ENCODE measurements around the gene GOLGB1. TPM values are rescaled to one million over a fixed set of nuclear protein-coding genes. Genes with fewer than 3 reads are reported as not detected.

The GOLGB1 gene
- total RNA-seq, 1 donor from 2014 or later: 44.7 TPM

- Mint-ChIP-seq H3K4me3 (no peak overlapping the region), H3K36me3 (ENCODE audit: low read depth) (peaks cover 83% of the 10 kb centered on the region), H3K27ac (no peak overlapping the region), H3K9me3 (no peaks in the 10 kb centered on the region), H3K4me1 (peaks cover 9% of the 10 kb centered on the region), H3K27me3 (no peaks in the 10 kb centered on the region)
- TF ChIP-seq CTCF (IDR thresholded peaks at IDR 0.05): no peak
- DNase-seq: no peak
- CTCF ChIA-PET: no interaction called here
- intact Hi-C loops (cut with micrococcal nuclease): no loop called here
- POLR2A ChIA-PET: no interaction called here
- ATAC-seq (ENCODE audit: low read depth): no peak
Measured at GRCh38 chr3:121719423-121719822, 30.1 kb downstream of the GOLGB1 start.

DNA sequence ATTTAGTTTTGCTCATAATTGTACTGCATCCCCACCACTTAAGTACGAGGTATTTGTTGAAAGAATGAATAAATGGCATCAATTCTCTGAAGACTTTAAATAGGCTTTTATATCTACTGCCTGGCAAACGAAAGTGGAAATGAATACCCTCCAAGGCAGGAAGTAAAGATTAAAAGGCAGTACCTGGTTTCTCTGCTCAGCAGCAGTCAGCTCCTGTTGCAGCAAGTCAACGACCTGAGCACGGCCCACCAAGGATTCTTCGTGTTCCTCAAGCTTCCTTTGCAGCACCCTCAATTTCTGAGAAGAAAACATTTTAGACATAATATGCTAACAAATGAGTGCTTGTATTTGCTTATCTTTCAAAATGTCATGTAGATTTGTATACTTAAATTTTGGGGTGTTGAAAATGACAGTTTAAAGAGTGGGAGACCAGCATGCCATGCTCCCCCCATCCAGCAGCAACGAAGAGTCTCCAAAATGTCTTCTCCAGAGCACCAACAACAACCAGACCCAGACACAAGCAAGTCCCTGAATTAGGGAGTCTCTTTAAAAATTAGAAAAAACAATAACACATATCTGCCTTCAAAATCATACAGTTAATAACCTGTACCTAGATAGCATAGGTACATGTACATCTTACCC, 31.2 kb downstream of the GOLGB1 start:
- no peak for TF ChIP-seq CTCF (IDR thresholded peaks at IDR 0.05)
- Mint-ChIP-seq H3K4me1 (peaks cover 3% of the 10 kb centered on the region), H3K27ac (no peak overlapping the region), H3K9me3 (no peaks in the 10 kb centered on the region), H3K27me3 (no peaks in the 10 kb centered on the region), H3K4me3 (no peak overlapping the region), H3K36me3 (ENCODE audit: low read depth) (peaks cover 79% of the 10 kb centered on the region)
- ChIA-PET CTCF (no interaction called here), POLR2A (interaction anchor here (0.7 kb wide), 1 partner anchor 57 kb away, joined by 3 read pairs; the partner anchor contains the start of gene HCLS1)
- no peak for DNase-seq
- intact Hi-C loops (cut with micrococcal nuclease): no loop called here
- no peak for ATAC-seq (ENCODE audit: low read depth)

- DNase-seq (no peak), ATAC-seq (ENCODE audit: low read depth) (no peak)
- Mint-ChIP-seq H3K27me3 (no peaks in the 10 kb centered on the region), H3K4me1 (no peaks in the 10 kb centered on the region), H3K4me3 (no peak overlapping the region), H3K27ac (no peak overlapping the region), H3K36me3 (ENCODE audit: low read depth) (peaks cover 63% of the 10 kb centered on the region), H3K9me3 (no peaks in the 10 kb centered on the region)
- ChIA-PET CTCF (no interaction called here), POLR2A (interaction anchor here (0.6 kb wide), 1 partner anchor 68 kb away, joined by 5 read pairs; no protein-coding TSS in a partner anchor)
- intact Hi-C loops (cut with micrococcal nuclease): no loop called here
- no peak for TF ChIP-seq CTCF (IDR thresholded peaks at IDR 0.05)
Measured at GRCh38 chr3:121710347-121710746, 39.2 kb downstream of the GOLGB1 start.

DNA sequence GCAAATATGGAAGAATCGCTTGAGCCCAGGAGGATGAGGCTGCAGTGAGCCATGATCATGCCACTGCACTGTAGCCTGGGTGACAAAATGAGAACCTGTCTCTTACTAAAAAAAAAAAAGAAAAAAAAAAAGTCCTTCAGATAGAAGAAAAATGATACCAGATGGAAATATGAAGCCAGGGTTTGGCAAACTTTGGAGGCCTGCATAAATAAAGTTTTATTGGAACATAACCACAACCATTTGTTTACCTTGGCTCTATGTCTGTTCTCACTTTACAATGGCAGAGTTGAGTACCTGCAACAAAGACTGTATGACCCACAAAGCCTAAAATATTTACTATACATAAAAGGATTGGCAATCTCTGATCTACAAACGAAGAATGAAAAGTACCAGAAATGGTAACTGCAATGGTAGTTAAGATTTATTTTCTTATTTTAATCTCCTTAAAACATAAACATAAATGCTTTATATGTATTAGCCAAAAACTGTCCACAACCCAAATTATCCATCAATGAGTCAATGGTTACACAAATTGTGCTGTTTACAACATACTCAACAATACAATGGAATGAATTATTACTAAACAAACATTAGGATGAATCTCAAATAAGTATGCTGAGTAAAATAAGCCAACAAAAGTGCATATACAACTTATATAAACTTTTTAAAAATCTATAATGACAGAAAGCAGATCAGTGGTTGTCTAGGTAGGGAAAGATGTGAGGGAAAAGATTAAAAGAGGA, 41.8 kb downstream of the GOLGB1 start:
- ATAC-seq (ENCODE audit: low read depth): no peak
- no peak for TF ChIP-seq CTCF (IDR thresholded peaks at IDR 0.05)
- DNase-seq: no peak
- H3K27me3 Mint-ChIP-seq: no peaks in the 10 kb centered on the region
- POLR2A ChIA-PET: no interaction called here
- H3K27ac Mint-ChIP-seq: no peak overlapping the region
- intact Hi-C loops (cut with micrococcal nuclease): no loop called here
- CTCF ChIA-PET: no interaction called here
- peaks cover 57% of the 10 kb centered on the region for H3K36me3 Mint-ChIP-seq (ENCODE audit: low read depth)
- no peak overlapping the region for H3K4me3 Mint-ChIP-seq
- no peaks in the 10 kb centered on the region for H3K4me1 Mint-ChIP-seq
- no peaks in the 10 kb centered on the region for H3K9me3 Mint-ChIP-seq

GRCh38 chr3:121705541-121705940, 44.0 kb downstream of the GOLGB1 start:
- ATAC-seq (ENCODE audit: low read depth) (no peak), DNase-seq (no peak)
- ChIA-PET POLR2A (no interaction called here), CTCF (no interaction called here)
- H3K27ac Mint-ChIP-seq: no peak overlapping the region
- no peaks in the 10 kb centered on the region for H3K4me1 Mint-ChIP-seq
- TF ChIP-seq CTCF (IDR thresholded peaks at IDR 0.05): no peak
- peaks cover 67% of the 10 kb centered on the region for H3K36me3 Mint-ChIP-seq (ENCODE audit: low read depth)
- intact Hi-C loops (cut with micrococcal nuclease): no loop called here
- H3K9me3 Mint-ChIP-seq: no peaks in the 10 kb centered on the region
- H3K4me3 Mint-ChIP-seq: no peak overlapping the region
- no peaks in the 10 kb centered on the region for H3K27me3 Mint-ChIP-seq

Data from activated B cell treated with CpG ODN at 0.5 μM for 24 hours (primary cell).